ENCODE results near the gene PTRH2. TPM values are rescaled to one million over a fixed set of nuclear protein-coding genes. Genes with fewer than 3 reads are reported as not detected.

Gene PTRH2
- total RNA-seq, 1 experiment from 2014 or later, result 32.6 TPM

DNA sequence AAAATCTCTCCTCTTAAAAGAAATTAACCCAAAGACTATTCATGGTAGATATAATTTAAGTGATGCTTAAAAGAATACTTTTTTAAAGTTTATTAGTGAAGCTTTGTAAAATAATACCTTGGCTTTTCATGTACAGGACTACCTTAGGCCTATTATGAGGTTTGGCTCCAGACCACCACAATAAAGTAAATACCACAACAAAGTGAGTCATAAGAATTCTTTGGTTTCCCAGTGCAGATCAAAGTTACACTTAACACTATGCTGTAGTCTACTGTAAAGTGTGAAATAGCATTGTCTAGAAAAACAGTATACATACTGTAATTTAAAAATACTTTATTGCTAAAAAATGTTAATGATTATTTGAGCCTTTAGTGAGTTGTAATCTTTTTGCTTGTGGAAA, 55.9 kb downstream of the PTRH2 start:
- DNase-seq (ENCODE audit: low spot score) (no peak), ATAC-seq (no peak)
- Mint-ChIP-seq H3K4me1 (no peaks in the 10 kb centered on the region), H3K27me3 (ENCODE audit: low read depth) (no peaks in the 10 kb centered on the region), H3K9me3 (peaks cover 7% of the 10 kb centered on the region), H3K36me3 (peaks cover 84% of the 10 kb centered on the region), H3K27ac (no peak overlapping the region), H3K4me3 (no peak overlapping the region)
- TF ChIP-seq ZNF121 (CRISPR knock-in tag; IDR thresholded peaks at IDR 0.05) (no peak), OVOL2 (CRISPR knock-in tag; IDR thresholded peaks at IDR 0.05; ENCODE audit: borderline replicate concordance) (no peak), ATF2 (CRISPR knock-in tag; IDR thresholded peaks at IDR 0.05; ENCODE audit: borderline replicate concordance, low read depth) (no peak), JUN (CRISPR knock-in tag; IDR thresholded peaks at IDR 0.05) (no peak), MYBL2 (CRISPR knock-in tag; IDR thresholded peaks at IDR 0.05) (no peak), NR2C2 (CRISPR knock-in tag; IDR thresholded peaks at IDR 0.05) (no peak)
- ChIA-PET POLR2A (no interaction called here), CTCF (no interaction called here)

DNA sequence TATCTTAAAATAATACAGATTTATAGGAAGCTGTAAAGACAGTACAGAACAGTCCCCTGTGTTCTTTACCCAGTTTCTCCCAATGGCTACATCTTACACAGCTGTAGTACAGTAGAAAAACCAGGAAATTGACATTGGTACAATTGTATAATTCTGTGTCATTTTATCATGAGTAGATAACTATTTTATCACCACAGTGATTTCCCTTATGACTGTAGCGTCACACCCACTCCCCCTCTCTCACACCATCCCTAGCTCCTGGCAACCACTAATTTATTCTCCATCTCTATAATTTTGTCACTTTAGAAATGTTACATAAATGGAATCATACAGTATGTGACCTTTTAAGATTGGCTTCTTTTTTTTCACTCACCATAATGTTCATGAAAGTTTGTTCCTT, 56.6 kb downstream of the PTRH2 start:
- CTCF ChIA-PET, result no interaction called here
- H3K27ac Mint-ChIP-seq, result no peak overlapping the region
- POLR2A ChIA-PET, result no interaction called here
- TF ChIP-seq, protein P1, sequence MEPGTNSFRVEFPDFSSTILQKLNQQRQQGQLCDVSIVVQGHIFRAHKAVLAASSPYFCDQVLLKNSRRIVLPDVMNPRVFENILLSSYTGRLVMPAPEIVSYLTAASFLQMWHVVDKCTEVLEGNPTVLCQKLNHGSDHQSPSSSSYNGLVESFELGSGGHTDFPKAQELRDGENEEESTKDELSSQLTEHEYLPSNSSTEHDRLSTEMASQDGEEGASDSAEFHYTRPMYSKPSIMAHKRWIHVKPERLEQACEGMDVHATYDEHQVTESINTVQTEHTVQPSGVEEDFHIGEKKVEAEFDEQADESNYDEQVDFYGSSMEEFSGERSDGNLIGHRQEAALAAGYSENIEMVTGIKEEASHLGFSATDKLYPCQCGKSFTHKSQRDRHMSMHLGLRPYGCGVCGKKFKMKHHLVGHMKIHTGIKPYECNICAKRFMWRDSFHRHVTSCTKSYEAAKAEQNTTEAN (CRISPR knock-in tag; IDR thresholded peaks at IDR 0.05), result no peak
- TF ChIP-seq ZNF416 (CRISPR knock-in tag; IDR thresholded peaks at IDR 0.05) (no peak), PRRX2 (CRISPR knock-in tag; IDR thresholded peaks at IDR 0.05) (no peak), ZNF423 (CRISPR knock-in tag; IDR thresholded peaks at IDR 0.05) (no peak), FOXP1 (CRISPR knock-in tag; IDR thresholded peaks at IDR 0.05; ENCODE audit: borderline replicate concordance) (no peak)
- TF ChIP-seq, protein P2, sequence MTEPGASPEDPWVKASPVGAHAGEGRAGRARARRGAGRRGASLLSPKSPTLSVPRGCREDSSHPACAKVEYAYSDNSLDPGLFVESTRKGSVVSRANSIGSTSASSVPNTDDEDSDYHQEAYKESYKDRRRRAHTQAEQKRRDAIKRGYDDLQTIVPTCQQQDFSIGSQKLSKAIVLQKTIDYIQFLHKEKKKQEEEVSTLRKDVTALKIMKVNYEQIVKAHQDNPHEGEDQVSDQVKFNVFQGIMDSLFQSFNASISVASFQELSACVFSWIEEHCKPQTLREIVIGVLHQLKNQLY (CRISPR knock-in tag; IDR thresholded peaks at IDR 0.05), result no peak
- H3K4me3 Mint-ChIP-seq, result no peak overlapping the region
- H3K4me1 Mint-ChIP-seq, result no peaks in the 10 kb centered on the region
- peaks cover 7% of the 10 kb centered on the region for H3K9me3 Mint-ChIP-seq
- DNase-seq (ENCODE audit: low spot score), result no peak
- no peak for ATAC-seq
- H3K27me3 Mint-ChIP-seq (ENCODE audit: low read depth), result no peaks in the 10 kb centered on the region
- peaks cover 79% of the 10 kb centered on the region for H3K36me3 Mint-ChIP-seq

- DNase-seq (ENCODE audit: low spot score) (no peak), ATAC-seq (no peak)
- H3K36me3 Mint-ChIP-seq, result peaks cover 75% of the 10 kb centered on the region
- H3K27me3 Mint-ChIP-seq (ENCODE audit: low read depth), result no peaks in the 10 kb centered on the region
- H3K4me3 Mint-ChIP-seq, result no peak overlapping the region
- H3K4me1 Mint-ChIP-seq, result no peaks in the 10 kb centered on the region
- H3K9me3 Mint-ChIP-seq, result peaks cover 7% of the 10 kb centered on the region
- no peak for TF ChIP-seq GABPB1 (CRISPR knock-in tag; IDR thresholded peaks at IDR 0.05)
- CTCF ChIA-PET, result no interaction called here
- H3K27ac Mint-ChIP-seq, result no peak overlapping the region
- POLR2A ChIA-PET, result interaction anchor here (0.7 kb wide), 1 partner anchor 25 kb away, joined by 3 read pairs; no protein-coding TSS in a partner anchor
These were observed 57.3 kb downstream of the PTRH2 start for GRCh38 chr17:59649886-59650285.

Other genes with a start within 250 kb of the PTRH2 start
- gene DHX40, start 141.8 kb downstream of the PTRH2 start, total RNA-seq (2021), result 26.9 to 29.6 TPM (median 28.8 TPM) in 3 replicates
- gene CLTC, start 87.5 kb downstream of the PTRH2 start, total RNA-seq (2021), result 238 to 283 TPM (median 240 TPM) in 3 replicates
- gene VMP1, start 224 bp upstream of the PTRH2 start, total RNA-seq (2021), result 72.8 to 79.1 TPM (median 72.9 TPM) in 3 replicates
- 12.0 to 21.4 TPM (median 16.6 TPM) in 3 replicates for gene TUBD1, start 185.5 kb upstream of the PTRH2 start, total RNA-seq (2021)
- gene RPS6KB1, start 185.7 kb upstream of the PTRH2 start, total RNA-seq (2021), result 21.6 to 27.1 TPM (median 22.5 TPM) in 3 replicates

Data from WTC11 (cell line).